ENCODE data around the gene USP17L29.
"Not testable (repeated sequence)": the region's sequence is repeated elsewhere in the genome, so short reads cannot be mapped to it uniquely, and the experiment has no call there.

Gene USP17L29

DNA sequence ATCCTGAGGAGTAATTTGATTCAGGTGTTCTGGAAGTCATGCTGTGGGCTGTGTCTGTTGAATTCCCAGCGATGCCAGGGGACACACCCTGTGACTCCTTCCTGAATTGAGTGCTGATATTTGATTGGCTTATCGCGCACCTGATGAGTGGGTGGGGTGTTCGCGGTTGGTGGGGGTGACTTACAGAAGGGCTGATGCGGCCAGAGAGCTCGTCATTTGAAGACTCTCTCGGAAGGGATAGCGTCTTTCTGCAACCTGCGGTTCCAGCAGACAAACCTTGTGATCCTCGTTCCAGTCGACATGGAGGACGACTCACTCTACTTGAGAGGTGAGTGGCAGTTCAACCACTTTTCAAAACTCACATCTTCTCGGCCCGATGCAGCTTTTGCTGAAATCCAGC, at the start of gene USP17L29:
USP17L29 (plus strand) TSS at position 301 of the 400 bp plus-strand sequence; CDS start at position 301, 0 bp downstream.
- not testable (repeated sequence) for H3K4me3 ChIP-seq (ENCODE audit: low read length)

GRCh38 chr4:9324191-9324590, 29.2 kb upstream of the USP17L29 start:
- not testable (repeated sequence) for H3K4me3 ChIP-seq (ENCODE audit: low read length)

- H3K4me3 ChIP-seq (ENCODE audit: low read length) = not testable (repeated sequence)
These were observed 28.6 kb upstream of the USP17L29 start, which contains the start of gene USP17L24 for GRCh38 chr4:9324865-9325264. Gene USP17L24 (plus strand): TSS chr4:9325165. CDS start chr4:9325165, 0 bp downstream.

DNA sequence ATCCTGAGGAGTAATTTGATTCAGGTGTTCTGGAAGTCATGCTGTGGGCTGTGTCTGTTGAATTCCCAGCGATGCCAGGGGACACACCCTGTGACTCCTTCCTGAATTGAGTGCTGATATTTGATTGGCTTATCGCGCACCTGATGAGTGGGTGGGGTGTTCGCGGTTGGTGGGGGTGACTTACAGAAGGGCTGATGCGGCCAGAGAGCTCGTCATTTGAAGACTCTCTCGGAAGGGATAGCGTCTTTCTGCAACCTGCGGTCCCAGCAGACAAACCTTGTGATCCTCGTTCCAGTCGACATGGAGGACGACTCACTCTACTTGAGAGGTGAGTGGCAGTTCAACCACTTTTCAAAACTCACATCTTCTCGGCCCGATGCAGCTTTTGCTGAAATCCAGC, 23.8 kb upstream of the USP17L29 start, which contains the start of gene USP17L25:
USP17L25 (plus strand) TSS at position 301 of the 400 bp plus-strand sequence; CDS start at position 301, 0 bp downstream.
- not testable (repeated sequence) for H3K4me3 ChIP-seq (ENCODE audit: low read length)

GRCh38 chr4:9334358-9334757, 19.1 kb upstream of the USP17L29 start, which contains the start of gene USP17L26:
Gene USP17L26 (plus strand): TSS chr4:9334658. CDS start chr4:9334658, 0 bp downstream.
- H3K4me3 ChIP-seq (ENCODE audit: low read length) = not testable (repeated sequence)

- H3K4me3 ChIP-seq (ENCODE audit: low read length) = not testable (repeated sequence)
These were observed 14.3 kb upstream of the USP17L29 start, which contains the start of gene USP17L5 for GRCh38 chr4:9339103-9339502. Gene USP17L5 (plus strand): TSS chr4:9339403. CDS start chr4:9339403, 0 bp downstream.

DNA sequence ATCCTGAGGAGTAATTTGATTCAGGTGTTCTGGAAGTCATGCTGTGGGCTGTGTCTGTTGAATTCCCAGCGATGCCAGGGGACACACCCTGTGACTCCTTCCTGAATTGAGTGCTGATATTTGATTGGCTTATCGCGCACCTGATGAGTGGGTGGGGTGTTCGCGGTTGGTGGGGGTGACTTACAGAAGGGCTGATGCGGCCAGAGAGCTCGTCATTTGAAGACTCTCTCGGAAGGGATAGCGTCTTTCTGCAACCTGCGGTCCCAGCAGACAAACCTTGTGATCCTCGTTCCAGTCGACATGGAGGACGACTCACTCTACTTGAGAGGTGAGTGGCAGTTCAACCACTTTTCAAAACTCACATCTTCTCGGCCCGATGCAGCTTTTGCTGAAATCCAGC, 9.6 kb upstream of the USP17L29 start, which contains the start of gene USP17L27:
USP17L27 (plus strand) TSS at position 301 of the 400 bp plus-strand sequence; CDS start at position 301, 0 bp downstream.
- H3K4me3 ChIP-seq (ENCODE audit: low read length) = not testable (repeated sequence)

GRCh38 chr4:9348593-9348992, 4.8 kb upstream of the USP17L29 start, which contains the start of gene USP17L28:
Gene USP17L28 (plus strand): TSS chr4:9348893. CDS start chr4:9348893, 0 bp downstream.
- H3K4me3 ChIP-seq (ENCODE audit: low read length) = not testable (repeated sequence)

- H3K4me3 ChIP-seq (ENCODE audit: low read length) = not testable (repeated sequence)
These were observed 2.6 kb upstream of the USP17L29 start for GRCh38 chr4:9350866-9351265.

- H3K4me3 ChIP-seq (ENCODE audit: low read length) = not testable (repeated sequence)
These were observed 9.4 kb downstream of the USP17L29 start, which contains the start of gene USP17L30 for GRCh38 chr4:9362829-9363228. Gene USP17L30 (plus strand): TSS chr4:9363129. CDS start chr4:9363129, 0 bp downstream.

DNA sequence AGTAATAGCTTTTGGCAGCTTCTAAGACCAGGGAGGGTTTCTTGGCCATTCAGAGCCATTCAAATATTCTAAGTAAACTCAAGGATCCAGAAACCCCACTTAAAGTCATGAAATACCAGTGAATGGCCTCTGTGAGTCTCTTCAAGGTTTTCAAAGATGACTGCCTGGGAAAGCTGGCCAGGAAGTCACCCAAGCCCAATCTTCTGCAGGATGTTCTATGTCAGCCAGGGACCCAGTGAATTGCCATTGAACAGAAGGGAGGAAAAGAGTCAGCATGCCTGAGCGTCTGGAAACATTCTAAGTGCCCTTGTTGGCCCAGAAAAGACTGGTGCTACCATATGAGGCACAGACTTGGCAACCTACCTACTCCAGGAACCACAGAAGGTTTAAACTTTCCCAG, 26.4 kb downstream of the USP17L29 start:
- not testable (repeated sequence) for H3K4me3 ChIP-seq (ENCODE audit: low read length)

- peak overlapping the region; percentile 49; the same call in 1 of the 2 replicates for H3K4me3 ChIP-seq (ENCODE audit: low read length)
These were observed 27.6 kb downstream of the USP17L29 start for GRCh38 chr4:9381012-9381534.

GRCh38 chr4:9384126-9384525, 30.7 kb downstream of the USP17L29 start:
- TF ChIP-seq ZNF274 (IDR thresholded peaks at IDR 0.05; ENCODE audit: low read depth, low read length) = no peak

DNA sequence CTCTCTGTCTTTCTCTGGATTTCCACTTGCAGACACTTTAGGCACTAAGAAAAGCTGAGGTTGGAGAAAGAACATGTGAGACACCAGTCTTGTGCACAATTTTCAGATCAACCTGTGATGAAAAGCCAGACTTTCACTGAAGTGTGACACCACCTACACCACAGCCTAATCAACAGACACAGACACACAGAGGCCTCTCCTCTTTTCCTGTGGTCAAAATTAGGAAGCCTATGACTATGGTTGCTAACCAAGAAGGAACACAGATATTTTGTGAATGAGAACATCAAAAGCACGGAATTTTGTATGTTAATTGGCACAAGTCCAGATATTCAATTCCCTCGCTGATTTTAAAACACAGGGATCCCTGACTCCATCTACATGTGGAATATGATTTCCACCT, 35.6 kb downstream of the USP17L29 start:
- H3K4me3 ChIP-seq (ENCODE audit: low read length) = not testable (repeated sequence)

More at GRCh38 chr4:9384126-9384525, 30.7 kb downstream of the USP17L29 start:
- no peak overlapping the region for H3K4me3 ChIP-seq (ENCODE audit: low read length)
